Measurements from ENCODE around the gene TMEM131L. TPM values are rescaled to one million over a fixed set of nuclear protein-coding genes. Genes with fewer than 3 reads are reported as not detected.
"Not testable (repeated sequence)": the region's sequence is repeated elsewhere in the genome, so short reads cannot be mapped to it uniquely, and the experiment has no call there.

Gene TMEM131L
- polyA plus RNA-seq, 4 donors, result 0.22 to 9.1 (median 1.9) TPM

- no peak overlapping the region for H3K4me3 ChIP-seq (ENCODE audit: low read depth in 1 of 3, low read length in 3 of 3)
- FAIRE-seq, result no peak
- no peaks in the 10 kb centered on the region for H3K27me3 ChIP-seq (ENCODE audit: control insufficient read depth in 3 of 3, insufficient read depth in 3 of 3, low read length in 3 of 3)
- no peak for DNase-seq
- H3K36me3 ChIP-seq (ENCODE audit: control insufficient read depth in 3 of 3, insufficient read depth in 2 of 3, low read depth in 1 of 3, low read length in 3 of 3), result no peaks in the 10 kb centered on the region
- no peak overlapping the region for H3K27ac ChIP-seq (ENCODE audit: low read depth in 1 of 3, low read length in 2 of 3)
- no peaks in the 10 kb centered on the region for H3K4me1 ChIP-seq (ENCODE audit: control insufficient read depth in 3 of 3, insufficient read depth in 2 of 3, low read depth in 1 of 3, low read length in 2 of 3)
- no peaks in the 10 kb centered on the region for H3K9me3 ChIP-seq (ENCODE audit: control insufficient read depth in 2 of 2, insufficient read depth in 1 of 2, low read depth in 1 of 2, low read length in 1 of 2)
- WGBS, 3 donors, result 89 to 93% (median 91%) methylated on average over 27 of the region's 27 CpGs
Measured at GRCh38 chr4:153451911-153452657, 14.1 kb upstream of the TMEM131L start.

GRCh38 chr4:153452658-153453378 is 13.3 kb upstream of the TMEM131L start:
- Histone ChIP-seq H3K4me1 (ENCODE audit: control insufficient read depth in 3 of 3, insufficient read depth in 2 of 3, low read depth in 1 of 3, low read length in 2 of 3) (no peaks in the 10 kb centered on the region), H3K36me3 (ENCODE audit: control insufficient read depth in 3 of 3, insufficient read depth in 2 of 3, low read depth in 1 of 3, low read length in 3 of 3) (no peaks in the 10 kb centered on the region), H3K9me3 (ENCODE audit: control insufficient read depth in 2 of 2, insufficient read depth in 1 of 2, low read depth in 1 of 2, low read length in 1 of 2) (no peaks in the 10 kb centered on the region), H3K27ac (ENCODE audit: low read depth in 1 of 3, low read length in 2 of 3) (no peak overlapping the region), H3K27me3 (ENCODE audit: control insufficient read depth in 3 of 3, insufficient read depth in 3 of 3, low read length in 3 of 3) (no peaks in the 10 kb centered on the region), H3K4me3 (ENCODE audit: low read depth in 1 of 3, low read length in 3 of 3) (no peak overlapping the region)
- FAIRE-seq (no peak), DNase-seq (no peak)
- WGBS, 3 donors, result 94 to 98% (median 95%) methylated on average over 4 of the region's 4 CpGs

GRCh38 chr4:153453402-153453801 is 12.8 kb upstream of the TMEM131L start:
- Histone ChIP-seq H3K4me3 (ENCODE audit: low read depth in 1 of 3, low read length in 3 of 3) (no peak overlapping the region), H3K9me3 (ENCODE audit: control insufficient read depth in 2 of 2, insufficient read depth in 1 of 2, low read depth in 1 of 2, low read length in 1 of 2) (no peaks in the 10 kb centered on the region), H3K27me3 (ENCODE audit: control insufficient read depth in 3 of 3, insufficient read depth in 3 of 3, low read length in 3 of 3) (no peaks in the 10 kb centered on the region), H3K27ac (ENCODE audit: low read depth in 1 of 3, low read length in 2 of 3) (no peak overlapping the region), H3K36me3 (ENCODE audit: control insufficient read depth in 3 of 3, insufficient read depth in 2 of 3, low read depth in 1 of 3, low read length in 3 of 3) (no peaks in the 10 kb centered on the region), H3K4me1 (ENCODE audit: control insufficient read depth in 3 of 3, insufficient read depth in 2 of 3, low read depth in 1 of 3, low read length in 2 of 3) (no peaks in the 10 kb centered on the region)
- DNase-seq (no peak), FAIRE-seq (no peak)
- 88 to 96% (median 95%) methylated on average over 8 of the region's 8 CpGs for WGBS, 3 donors

GRCh38 chr4:153458969-153459368 is 7.2 kb upstream of the TMEM131L start:
- Histone ChIP-seq H3K4me1 (ENCODE audit: control insufficient read depth in 3 of 3, insufficient read depth in 2 of 3, low read depth in 1 of 3, low read length in 2 of 3) (no peaks in the 10 kb centered on the region), H3K27ac (ENCODE audit: low read depth in 1 of 3, low read length in 2 of 3) (no peak overlapping the region), H3K4me3 (ENCODE audit: low read depth in 1 of 3, low read length in 3 of 3) (no peak overlapping the region), H3K27me3 (ENCODE audit: control insufficient read depth in 3 of 3, insufficient read depth in 3 of 3, low read length in 3 of 3) (no peaks in the 10 kb centered on the region), H3K36me3 (ENCODE audit: control insufficient read depth in 3 of 3, insufficient read depth in 2 of 3, low read depth in 1 of 3, low read length in 3 of 3) (no peaks in the 10 kb centered on the region), H3K9me3 (ENCODE audit: control insufficient read depth in 2 of 2, insufficient read depth in 1 of 2, low read depth in 1 of 2, low read length in 1 of 2) (no peaks in the 10 kb centered on the region)
- DNase-seq (no peak), FAIRE-seq (no peak)
- WGBS, 3 donors, result 29 to 95% (median 55%) methylated on average over 1 of the region's 1 CpG

- not testable (repeated sequence) for DNase-seq; H3K4me3 ChIP-seq (ENCODE audit: low read depth in 1 of 3, low read length in 3 of 3); FAIRE-seq; H3K36me3 ChIP-seq (ENCODE audit: control insufficient read depth in 3 of 3, insufficient read depth in 2 of 3, low read depth in 1 of 3, low read length in 3 of 3); H3K27ac ChIP-seq (ENCODE audit: low read depth in 1 of 3, low read length in 2 of 3); H3K4me1 ChIP-seq (ENCODE audit: control insufficient read depth in 3 of 3, insufficient read depth in 2 of 3, low read depth in 1 of 3, low read length in 2 of 3); H3K27me3 ChIP-seq (ENCODE audit: control insufficient read depth in 3 of 3, insufficient read depth in 3 of 3, low read length in 3 of 3); H3K9me3 ChIP-seq (ENCODE audit: control insufficient read depth in 2 of 2, insufficient read depth in 1 of 2, low read depth in 1 of 2, low read length in 1 of 2)
- 96 to 99% (median 96%) methylated on average over 4 of the region's 4 CpGs for WGBS, 3 donors
Measured at GRCh38 chr4:153461549-153461948, 4.6 kb upstream of the TMEM131L start.

GRCh38 chr4:153464068-153464467 is 2.1 kb upstream of the TMEM131L start:
- DNase-seq (no peak), FAIRE-seq (no peak)
- no peaks in the 10 kb centered on the region for H3K9me3 ChIP-seq (ENCODE audit: control insufficient read depth in 2 of 2, insufficient read depth in 1 of 2, low read depth in 1 of 2, low read length in 1 of 2)
- no peak overlapping the region for H3K27ac ChIP-seq (ENCODE audit: low read depth in 1 of 3, low read length in 2 of 3)
- H3K27me3 ChIP-seq (ENCODE audit: control insufficient read depth in 3 of 3, insufficient read depth in 3 of 3, low read length in 3 of 3), result peaks cover 0 to 2% (median 0%) of the 10 kb centered on the region in 3 donors
- no peak overlapping the region for H3K4me3 ChIP-seq (ENCODE audit: low read depth in 1 of 3, low read length in 3 of 3)
- H3K4me1 ChIP-seq (ENCODE audit: control insufficient read depth in 3 of 3, insufficient read depth in 2 of 3, low read depth in 1 of 3, low read length in 2 of 3), result peaks cover 0 to 5% (median under 1%) of the 10 kb centered on the region in 3 donors
- 67 to 81% (median 72%) methylated on average over 1 of the region's 1 CpG for WGBS, 3 donors
- no peaks in the 10 kb centered on the region for H3K36me3 ChIP-seq (ENCODE audit: control insufficient read depth in 3 of 3, insufficient read depth in 2 of 3, low read depth in 1 of 3, low read length in 3 of 3)

- peak overlapping the region in 1 of 3 donors; percentile 59 for H3K4me3 ChIP-seq (ENCODE audit: low read depth in 1 of 3, low read length in 3 of 3)
- DNase-seq (no peak), FAIRE-seq (no peak)
- H3K9me3 ChIP-seq (ENCODE audit: control insufficient read depth in 2 of 2, insufficient read depth in 1 of 2, low read depth in 1 of 2, low read length in 1 of 2), result no peaks in the 10 kb centered on the region
- H3K27ac ChIP-seq (ENCODE audit: low read depth in 1 of 3, low read length in 2 of 3), result peak overlapping the region in 1 of 3 donors; percentile 72
- peaks cover 0 to 2% (median 0%) of the 10 kb centered on the region in 3 donors for H3K27me3 ChIP-seq (ENCODE audit: control insufficient read depth in 3 of 3, insufficient read depth in 3 of 3, low read length in 3 of 3)
- peaks cover 0 to 5% (median 3%) of the 10 kb centered on the region in 3 donors for H3K4me1 ChIP-seq (ENCODE audit: control insufficient read depth in 3 of 3, insufficient read depth in 2 of 3, low read depth in 1 of 3, low read length in 2 of 3)
- whole genome bisulfite sequencing, 3 donors, result 30 to 40% (median 30%) methylated on average over 4 of the region's 4 CpGs
- H3K36me3 ChIP-seq (ENCODE audit: control insufficient read depth in 3 of 3, insufficient read depth in 2 of 3, low read depth in 1 of 3, low read length in 3 of 3), result no peaks in the 10 kb centered on the region
Measured at GRCh38 chr4:153465140-153465539, 1.0 kb upstream of the TMEM131L start.

GRCh38 chr4:153465615-153466080 is 512 bp upstream of the TMEM131L start:
- peaks cover 0 to 5% (median 3%) of the 10 kb centered on the region in 3 donors for H3K4me1 ChIP-seq (ENCODE audit: control insufficient read depth in 3 of 3, insufficient read depth in 2 of 3, low read depth in 1 of 3, low read length in 2 of 3)
- H3K36me3 ChIP-seq (ENCODE audit: control insufficient read depth in 3 of 3, insufficient read depth in 2 of 3, low read depth in 1 of 3, low read length in 3 of 3), result no peaks in the 10 kb centered on the region
- DNase-seq (peak in 1 of 2 donors; percentile 41), FAIRE-seq (no peak)
- peaks cover 0 to 2% (median 0%) of the 10 kb centered on the region in 3 donors for H3K27me3 ChIP-seq (ENCODE audit: control insufficient read depth in 3 of 3, insufficient read depth in 3 of 3, low read length in 3 of 3)
- WGBS, 3 donors, result 1 to 2% (median 1%) methylated on average over 31 of the region's 31 CpGs
- peak overlapping the region in 2 of 3 donors; percentile 39 to 72 for H3K27ac ChIP-seq (ENCODE audit: low read depth in 1 of 3, low read length in 2 of 3)
- no peaks in the 10 kb centered on the region for H3K9me3 ChIP-seq (ENCODE audit: control insufficient read depth in 2 of 2, insufficient read depth in 1 of 2, low read depth in 1 of 2, low read length in 1 of 2)
- peak overlapping the region; percentile 35 to 65 (median 59) for H3K4me3 ChIP-seq (ENCODE audit: low read depth in 1 of 3, low read length in 3 of 3)

All from small intestine (tissue), 7 donors.